Measurements from ENCODE around the gene NUDT17.

The NUDT17 gene

DNA sequence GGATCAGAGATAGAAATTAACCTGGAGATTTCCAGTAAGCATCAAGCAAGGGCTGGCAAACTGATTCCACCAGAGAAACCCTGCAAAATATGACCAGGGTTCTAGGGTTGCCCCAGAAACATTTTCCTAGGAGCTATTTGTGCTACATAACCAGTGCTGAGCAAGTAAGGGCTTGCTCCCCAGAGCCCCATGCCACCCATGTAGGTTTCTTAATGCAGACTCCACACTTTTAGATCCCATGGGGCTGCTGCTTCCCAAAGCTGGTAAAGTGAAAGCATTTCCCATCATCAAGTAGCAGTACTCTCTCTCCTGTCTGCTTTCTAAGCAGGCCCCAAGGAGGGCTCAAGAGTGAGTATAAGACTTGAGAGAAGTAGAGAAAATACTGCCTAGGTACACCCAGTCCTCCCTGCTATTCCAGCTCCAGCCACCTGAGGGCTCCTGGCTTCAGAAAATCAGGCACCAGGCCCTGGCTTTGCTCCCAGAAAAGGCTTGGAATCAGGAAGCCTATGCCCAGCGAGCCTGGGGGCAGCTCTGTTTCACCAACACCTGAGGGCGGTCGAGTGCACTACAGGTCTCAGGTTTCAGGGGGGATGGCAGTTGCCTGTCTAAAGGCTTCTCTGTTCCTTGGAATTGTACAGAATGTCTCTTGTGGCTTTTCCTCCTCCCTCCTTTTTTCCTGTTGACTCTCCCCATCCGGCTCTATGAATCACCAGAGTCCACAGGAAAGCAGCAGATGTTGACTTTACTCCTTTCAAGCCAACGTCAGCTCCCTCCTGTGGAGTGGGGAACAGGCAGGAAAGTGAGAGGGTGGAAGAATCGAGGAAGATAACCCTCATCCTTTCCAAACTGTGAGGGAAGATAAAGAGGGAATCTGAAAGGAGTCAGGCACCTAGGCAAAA, 46.4 kb downstream of the NUDT17 start:
- peak; percentile 99 for DNase-seq

GRCh38 chr1:145892486-145893087, 47.2 kb downstream of the NUDT17 start:
- DNase-seq: no peak

DNA sequence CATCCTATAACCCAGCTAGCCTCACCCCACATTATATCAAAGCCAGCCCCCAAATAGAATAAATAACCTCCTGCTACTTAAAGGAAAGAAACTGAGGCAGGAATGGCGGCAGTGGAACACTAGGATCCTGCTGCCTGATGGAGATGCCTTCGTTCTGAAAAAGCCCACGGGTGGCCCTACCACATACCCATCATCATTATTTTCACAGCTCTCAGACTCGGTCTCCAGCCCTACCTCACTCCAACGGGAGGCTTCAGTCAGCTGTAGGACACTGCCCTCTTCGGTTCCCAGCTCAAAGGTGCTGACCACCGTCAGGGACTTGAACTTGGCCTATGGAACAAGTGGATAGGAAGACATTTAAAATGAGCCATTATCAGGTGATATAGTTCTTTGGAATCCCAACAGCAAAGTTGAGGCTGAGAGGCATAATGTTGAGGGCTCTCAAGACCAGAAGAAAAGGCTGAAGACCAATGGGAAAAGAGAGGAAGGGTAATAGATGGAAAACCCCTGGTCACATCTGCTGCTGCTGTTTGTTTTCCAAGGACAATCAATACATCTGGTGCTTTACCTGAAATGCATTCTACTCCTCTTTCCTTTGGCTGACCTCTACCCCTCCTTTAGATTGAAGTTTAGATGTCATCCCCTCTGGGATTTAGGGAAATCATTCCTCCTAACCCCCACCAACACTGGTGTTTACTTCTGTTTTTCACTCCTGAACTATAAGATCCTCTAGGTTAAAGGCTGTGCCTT, 48.1 kb downstream of the NUDT17 start:
- DNase-seq: no peak

GRCh38 chr1:145895471-145895870, 50.0 kb downstream of the NUDT17 start:
- DNase-seq: no peak

GRCh38 chr1:145897969-145898368, 52.5 kb downstream of the NUDT17 start:
- no peak for DNase-seq
